HG03378 (cell line): Measurements from ENCODE around the gene CHD2.
A peak's percentile ranks its signal among the peaks of the same experiment; 100 is the strongest.

ENCODE experiments used
- ATAC-seq: cut with Tn5 transposase; IDR thresholded peaks from one replicate; pipeline ENCODE4 v1.9.1; 2021; ENCODE audit warnings: mild to moderate bottlenecking, moderate library complexity; ENCODE audit not compliant: unreplicated experiment

The CHD2 gene

DNA sequence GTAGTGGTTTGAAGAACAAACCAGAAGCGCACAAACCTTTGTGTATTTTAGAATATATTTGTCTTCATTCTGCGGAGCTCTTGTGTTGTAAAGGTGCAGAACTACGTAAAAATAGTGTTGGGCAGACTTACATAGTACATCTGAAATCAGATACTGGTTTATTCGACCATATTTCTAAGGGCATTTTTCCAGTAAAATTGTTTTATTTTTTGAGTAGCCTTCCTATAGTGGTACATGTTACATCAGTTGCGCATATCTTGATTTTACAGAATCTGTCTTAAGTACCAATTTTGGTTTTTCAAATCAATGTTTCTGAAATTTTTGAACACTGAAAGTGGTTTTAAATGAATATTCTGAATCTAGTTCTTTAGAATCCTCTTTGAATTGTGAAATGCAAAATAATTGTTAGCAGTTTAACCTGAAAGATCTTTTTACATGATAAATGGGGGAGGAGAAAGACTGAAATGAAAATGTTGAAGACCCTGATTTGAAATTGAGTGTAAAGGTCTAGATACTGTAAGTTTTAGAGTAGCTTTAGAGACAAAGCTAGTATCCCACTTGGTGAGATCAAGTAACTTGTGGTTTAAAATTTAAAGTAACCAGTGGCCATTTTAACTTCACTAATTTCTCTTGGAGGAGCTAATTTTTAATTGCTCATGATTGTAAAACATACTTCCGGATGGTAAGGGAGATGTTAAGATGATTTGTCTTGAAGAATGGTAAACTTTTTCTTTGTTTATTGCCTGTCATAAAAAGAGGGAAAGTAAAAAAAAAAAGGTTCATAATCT, 15.5 kb upstream of the CHD2 start:
- no peak for ATAC-seq

DNA sequence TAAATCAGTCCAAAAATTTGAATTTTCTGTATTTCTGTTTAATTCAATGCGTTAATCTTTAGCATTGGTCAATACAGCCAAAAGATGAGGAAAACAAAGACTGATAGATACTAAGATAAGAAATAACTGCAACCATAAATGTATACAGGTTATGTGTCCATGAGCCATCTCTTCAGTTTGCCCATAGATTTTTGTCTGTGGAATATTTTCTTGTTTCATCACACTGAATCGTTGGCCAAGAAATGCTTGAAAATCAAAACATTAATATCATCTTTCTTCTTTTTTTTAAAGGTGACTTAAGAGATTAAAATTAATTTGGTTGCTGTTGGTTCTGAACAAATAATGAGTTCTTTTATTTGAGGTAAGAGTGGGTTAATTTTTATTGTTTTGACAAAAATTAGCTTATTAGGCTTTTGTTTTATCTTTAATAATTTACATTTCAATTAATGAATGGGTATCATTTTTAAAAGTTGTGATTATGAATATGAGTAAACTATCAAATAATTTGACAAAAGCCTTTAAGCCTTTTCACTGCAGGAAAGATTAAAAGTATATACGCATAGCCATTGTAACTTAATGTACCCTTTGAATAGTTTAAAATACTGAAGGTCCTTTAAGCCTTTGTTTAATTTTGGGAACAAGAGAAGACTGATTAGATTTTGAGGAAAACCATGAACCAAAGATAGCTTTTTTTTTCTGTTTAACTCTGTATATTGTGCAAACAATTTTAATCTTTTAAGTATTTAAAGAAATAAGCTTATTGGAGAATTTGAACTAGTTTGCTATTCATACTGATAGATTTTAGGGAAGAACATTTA, 14.7 kb upstream of the CHD2 start:
- no peak for ATAC-seq

DNA sequence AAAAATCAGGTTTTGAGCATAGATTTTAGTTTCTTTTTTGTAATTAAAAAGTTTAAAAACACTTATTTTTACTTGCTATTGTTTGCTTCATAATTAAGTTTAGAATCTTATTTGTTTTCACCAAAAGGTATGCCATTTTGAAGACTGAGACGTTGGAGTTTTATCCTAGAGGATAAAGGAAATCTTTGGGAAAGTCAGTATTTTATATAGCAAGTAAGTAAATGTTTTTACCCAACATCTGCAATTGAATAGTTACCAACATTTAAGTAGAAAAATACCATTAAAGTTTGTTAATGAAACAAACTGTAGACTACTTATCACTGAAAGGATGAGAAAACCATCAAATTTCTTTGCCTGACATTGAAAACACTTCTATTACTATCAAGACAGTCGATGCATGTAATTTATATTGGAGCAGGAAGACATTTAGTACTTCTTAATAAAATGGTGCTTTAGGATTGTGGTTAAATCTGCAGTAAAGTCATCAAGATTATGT, 14.0 kb upstream of the CHD2 start:
- no peak for ATAC-seq

DNA sequence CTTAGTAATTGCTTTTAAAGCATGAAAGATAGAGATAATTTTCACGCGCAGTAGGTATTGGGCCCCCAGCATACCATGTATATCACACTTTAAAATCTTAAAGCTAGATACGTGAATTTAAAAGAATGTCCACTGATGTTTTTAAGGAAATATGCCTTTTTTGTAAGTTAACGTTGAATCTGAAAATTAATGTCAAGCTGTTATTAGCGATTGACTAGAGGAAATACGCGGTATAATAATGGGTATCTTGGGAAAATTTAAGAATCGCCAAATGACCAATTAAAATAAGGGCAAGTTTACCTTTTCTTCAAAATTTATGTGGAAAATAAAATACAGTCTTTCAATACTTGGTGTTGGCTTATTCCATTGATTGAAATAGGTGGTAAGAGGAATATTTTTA, 13.3 kb upstream of the CHD2 start:
- ATAC-seq, result no peak

GRCh38 chr15:92887869-92888268, 12.3 kb upstream of the CHD2 start:
- no peak for ATAC-seq

DNA sequence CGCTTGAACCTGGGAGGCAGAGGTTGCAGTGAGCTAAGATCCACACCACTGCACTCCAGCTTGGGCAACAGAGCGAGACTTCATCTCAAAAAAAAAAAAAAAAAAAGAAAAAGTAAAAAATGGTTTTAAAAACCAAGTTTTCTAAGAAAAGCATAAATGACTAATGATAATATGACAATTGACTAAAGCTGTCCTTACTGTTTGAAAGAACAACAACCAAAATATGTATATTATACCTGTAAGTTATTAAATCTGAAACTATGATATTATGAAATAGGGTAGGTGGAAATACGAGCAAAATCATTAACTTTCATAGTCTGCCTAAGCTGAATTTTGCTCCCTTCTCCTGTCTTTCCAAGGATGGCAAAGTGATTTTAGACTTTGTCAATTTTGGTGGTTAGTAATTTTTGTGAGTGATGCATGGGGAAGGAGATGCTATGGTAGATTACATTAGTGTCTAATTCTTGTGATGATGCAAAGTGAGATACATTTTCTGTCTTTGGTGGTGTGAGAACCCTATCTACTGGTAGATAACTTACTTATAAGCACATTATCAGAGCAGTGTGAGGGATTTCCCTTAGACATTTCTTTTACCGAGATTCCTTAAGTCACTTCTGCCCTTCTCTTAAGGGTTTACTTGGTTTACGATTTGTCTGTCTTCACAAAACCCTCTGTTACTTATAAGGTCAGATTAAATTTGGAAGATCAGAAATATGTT, 10.6 kb upstream of the CHD2 start:
- ATAC-seq, result no peak

DNA sequence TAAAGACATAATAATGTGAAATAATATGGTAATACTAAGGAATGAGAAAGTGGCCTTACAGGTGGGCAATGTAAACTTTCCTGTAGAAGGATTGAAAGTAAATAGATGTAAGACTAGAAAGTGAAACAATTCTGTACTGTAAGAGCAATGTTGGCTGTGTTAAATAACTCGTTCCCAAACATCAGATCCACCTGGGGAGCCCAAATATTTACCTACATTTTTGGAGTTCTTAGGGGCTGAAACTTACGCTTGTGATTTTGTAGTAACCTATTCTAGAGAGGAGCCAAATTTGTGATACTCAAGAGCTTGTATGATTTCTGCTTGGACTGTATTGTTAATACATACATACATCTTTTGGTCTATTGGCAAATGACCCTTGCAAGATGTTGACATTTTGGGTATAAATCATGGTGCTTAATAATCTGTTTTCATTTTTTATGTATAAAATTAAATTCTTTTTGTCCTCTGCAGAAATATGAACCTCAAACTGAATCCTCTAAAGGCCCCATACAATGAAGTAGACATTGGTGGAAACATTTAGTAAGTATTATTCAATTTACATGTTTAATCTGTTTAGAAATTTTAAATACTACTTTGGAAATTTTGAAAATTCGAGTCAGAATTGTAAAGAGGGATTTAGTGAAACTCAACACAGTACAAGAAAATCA, 8.5 kb upstream of the CHD2 start:
- ATAC-seq, result no peak

DNA sequence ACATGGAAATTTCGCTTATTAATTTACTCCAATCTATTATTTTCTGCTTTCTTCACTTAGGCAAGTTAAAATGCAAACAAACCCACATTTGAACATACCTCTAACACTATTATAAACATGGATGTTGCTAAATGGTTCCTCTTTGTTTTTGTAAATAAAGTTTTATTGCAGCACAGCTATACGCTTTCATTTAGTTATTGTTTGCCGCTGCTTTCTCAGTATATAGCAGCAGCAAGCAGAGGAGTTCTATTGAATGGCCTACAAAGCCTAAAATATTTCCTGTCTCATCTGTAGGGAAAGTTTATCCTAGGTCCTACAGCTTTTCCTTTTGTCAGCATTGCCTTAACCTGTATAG, 7.9 kb upstream of the CHD2 start:
- no peak for ATAC-seq

- ATAC-seq, result no peak
Measured at GRCh38 chr15:92893200-92893599, 6.9 kb upstream of the CHD2 start.

DNA sequence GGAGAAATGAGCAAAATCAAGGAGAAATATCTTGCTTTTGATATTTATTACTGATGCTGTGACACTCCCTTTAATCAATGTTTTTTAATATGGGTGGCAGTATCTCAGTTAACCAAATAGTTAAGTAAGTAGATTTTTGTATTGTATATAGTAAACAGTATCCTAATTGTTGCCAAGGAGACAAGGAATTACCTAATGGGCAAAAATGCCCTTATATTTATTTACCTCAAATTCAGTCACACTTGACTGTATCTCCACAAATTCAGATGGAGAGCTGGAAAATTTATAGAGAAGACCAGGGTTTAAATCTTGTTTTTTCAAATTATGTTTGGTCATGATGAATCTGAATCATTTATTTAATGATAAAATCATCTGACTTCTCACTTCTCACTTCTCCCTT, 3.6 kb upstream of the CHD2 start:
- ATAC-seq, result no peak

- ATAC-seq, result no peak
Measured at GRCh38 chr15:92897620-92898019, 2.5 kb upstream of the CHD2 start.

GRCh38 chr15:92898988-92899582, 1.0 kb upstream of the CHD2 start:
- no peak for ATAC-seq

DNA sequence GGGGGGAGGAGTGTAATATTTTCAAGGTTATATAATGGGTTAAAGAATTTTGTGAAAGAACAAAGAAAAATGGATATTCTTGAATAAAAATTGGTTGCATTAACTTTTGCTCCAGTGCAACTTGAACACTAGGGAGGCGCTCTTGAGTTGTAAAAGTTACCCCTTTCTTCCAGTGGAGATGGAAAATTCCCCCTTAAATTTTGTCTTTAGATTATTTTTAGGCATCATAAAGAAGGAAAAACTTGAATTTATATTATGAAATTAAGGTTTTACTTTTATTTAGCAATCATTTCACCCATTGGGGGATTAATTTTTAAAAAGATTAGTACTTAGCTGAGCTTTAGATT, 550 bp upstream of the CHD2 start:
- ATAC-seq, result no peak

- ATAC-seq, result no peak
Measured at GRCh38 chr15:92900731-92901071, 577 bp downstream of the CHD2 start.

DNA sequence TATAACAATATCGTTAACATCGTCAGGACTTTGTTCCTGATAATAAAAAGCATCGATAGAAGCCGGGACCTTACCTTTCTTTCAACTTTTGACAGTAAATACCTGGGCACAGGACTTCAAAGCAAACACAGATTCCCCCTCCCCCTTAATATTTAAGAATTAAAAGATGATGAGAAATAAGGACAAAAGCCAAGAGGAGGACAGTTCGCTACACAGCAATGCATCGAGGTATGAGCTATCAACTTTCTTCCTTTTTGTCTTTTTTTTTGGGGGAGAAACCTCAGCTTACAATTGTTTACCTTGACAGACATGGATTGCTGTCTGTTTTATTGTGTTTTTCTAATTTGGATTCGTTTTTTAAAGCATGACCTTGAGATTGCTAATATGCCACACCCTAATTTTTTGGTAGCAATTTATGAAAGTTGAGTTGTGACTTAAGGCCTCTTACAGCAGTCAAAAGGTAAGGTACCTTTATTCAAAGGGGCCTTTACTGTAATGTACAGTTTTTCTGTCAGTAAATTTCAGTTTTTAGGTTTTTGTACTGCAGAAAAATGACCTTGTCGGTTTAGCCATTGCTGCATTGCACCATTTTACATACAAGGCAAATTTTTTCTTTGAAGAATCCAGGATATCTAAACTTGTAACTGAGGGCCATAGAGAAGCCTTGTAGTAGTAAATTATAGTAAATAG, 1.1 kb downstream of the CHD2 start:
- no peak for ATAC-seq

DNA sequence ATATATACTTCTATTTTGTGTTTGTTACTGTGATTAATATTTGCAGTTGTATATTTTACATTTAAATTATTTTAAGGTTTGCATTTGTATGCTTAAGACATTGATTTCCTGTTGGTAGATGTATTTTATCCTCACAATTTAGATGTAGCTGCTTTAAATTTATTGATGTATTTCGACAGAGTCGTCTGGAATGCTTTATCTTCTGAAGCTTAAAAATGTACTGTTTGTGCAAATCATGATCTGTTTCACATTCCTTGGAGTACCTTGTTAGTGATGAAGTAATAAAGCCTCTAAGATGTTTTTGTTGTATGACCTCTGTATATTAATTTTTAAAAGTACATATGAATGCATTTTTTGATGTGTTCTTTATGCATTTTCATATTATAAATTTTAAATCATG, 1.9 kb downstream of the CHD2 start:
- no peak for ATAC-seq

GRCh38 chr15:92902737-92903593, 2.8 kb downstream of the CHD2 start:
- ATAC-seq, result no peak

DNA sequence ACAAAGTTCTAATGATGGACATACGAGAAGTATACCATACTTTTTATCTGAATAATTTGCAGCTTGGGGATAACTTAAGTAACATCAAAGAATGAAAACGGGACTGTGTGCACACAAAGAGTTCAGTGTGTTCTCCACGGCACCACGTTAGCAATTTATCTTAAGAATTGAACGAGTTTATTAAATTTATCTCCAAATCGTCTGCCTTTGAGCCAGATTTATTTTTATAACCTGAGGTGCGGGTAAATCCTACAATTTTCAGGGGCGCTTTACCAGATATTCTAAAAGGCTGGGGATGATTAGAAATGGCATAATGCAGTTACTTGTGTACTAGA, 3.5 kb downstream of the CHD2 start:
- no peak for ATAC-seq

DNA sequence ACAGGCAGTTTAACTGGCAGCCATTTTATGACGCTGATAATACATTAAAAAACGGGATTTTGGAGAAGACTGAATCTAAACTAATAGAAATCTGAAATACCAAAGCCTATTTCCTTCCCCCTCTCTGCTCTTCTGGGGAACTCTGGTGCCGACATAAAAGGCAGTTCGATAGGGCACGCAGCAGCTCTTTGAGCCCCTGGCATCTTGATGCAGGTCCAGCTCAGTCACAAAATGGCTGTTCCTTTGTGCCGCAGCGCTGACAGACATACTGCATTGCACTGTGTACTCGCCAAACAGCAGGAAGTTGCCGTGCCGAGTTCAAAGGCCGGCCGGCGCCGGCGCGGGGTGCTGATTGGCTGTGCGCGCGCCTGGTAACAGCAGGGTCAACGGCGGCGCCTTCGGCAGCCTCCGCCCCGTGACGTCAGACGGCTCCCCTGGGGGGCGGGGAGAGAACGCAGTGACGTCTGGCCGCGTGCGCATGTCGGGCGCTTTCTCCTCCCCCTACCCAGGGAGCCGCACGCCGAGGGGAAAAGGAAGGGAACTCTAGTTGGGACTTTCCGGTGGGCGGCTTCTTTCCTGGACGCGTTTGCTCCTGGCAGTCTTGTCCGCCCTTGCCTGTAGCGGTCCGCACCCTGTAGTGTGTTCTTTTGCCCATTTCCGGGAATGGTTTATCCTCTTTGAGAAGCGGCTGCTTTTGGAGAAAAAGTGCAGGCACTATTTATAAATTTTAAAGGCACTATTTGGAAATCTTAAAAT, 4.0 kb downstream of the CHD2 start:
- peak; percentile 66 for ATAC-seq
